ENCODE data around the gene GRID1. TPM values are rescaled to one million over a fixed set of nuclear protein-coding genes. Genes with fewer than 3 reads are reported as not detected.

Gene GRID1
- total RNA-seq, 4 donors from 2014 or later: 0.88 to 7.3 (median 4.1) TPM

DNA sequence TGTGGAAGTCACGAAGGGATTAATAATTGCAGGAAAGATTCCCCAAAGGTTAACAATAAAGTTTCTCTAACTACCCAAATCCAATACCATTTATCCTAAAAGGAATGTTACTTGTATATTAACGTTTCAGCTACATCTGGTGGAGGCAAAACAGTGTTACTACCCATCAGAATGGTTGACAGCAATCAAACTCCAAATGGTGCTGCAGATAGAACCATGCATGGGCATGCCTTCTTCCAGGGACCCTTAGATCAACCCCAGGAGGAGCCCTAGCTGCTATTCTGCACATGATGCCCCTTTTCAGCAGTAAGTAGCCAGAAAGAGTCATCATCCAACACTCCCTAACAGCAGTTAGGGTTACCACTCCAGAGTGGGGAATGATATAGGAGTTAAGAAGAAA, 336.3 kb downstream of the GRID1 start:
- Histone ChIP-seq H3K27ac (no peak overlapping the region), H3K27me3 (no peaks in the 10 kb centered on the region), H3K36me3 (no peaks in the 10 kb centered on the region), H3K4me3 (no peak overlapping the region), H3K4me1 (no peaks in the 10 kb centered on the region), H3K9me3 (no peaks in the 10 kb centered on the region)
- intact Hi-C loops (cut with DNase I; ENCODE audit: low total_unique reads): no loop called here
- no peak for DNase-seq
- TF ChIP-seq POLR2A (IDR thresholded peaks at IDR 0.05) (no peak), CTCF (IDR thresholded peaks at IDR 0.05) (no peak)

DNA sequence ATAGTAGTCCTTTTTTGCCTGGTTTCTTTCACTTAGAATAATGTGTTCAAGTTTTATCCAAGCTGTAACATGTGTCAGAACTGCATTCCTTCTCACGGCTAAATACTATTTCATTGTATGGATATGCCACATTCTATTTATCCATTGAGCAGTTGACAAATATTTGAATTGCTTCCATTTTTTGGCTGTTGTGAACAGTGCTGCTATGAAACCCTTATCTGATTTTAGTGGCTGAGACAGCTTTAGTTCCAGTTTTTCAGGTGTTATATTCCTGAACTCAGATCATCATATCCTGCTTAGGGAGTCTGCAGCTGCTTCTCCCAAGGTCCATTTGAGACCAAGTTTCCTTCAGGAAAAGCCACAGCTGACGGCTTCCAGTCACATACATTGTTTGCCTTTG, 339.2 kb downstream of the GRID1 start:
- H3K27me3 ChIP-seq: no peaks in the 10 kb centered on the region
- intact Hi-C loops (cut with DNase I; ENCODE audit: low total_unique reads): no loop called here
- H3K4me3 ChIP-seq: no peak overlapping the region
- no peak overlapping the region for H3K27ac ChIP-seq
- no peak for TF ChIP-seq POLR2A (IDR thresholded peaks at IDR 0.05)
- no peak for TF ChIP-seq CTCF (IDR thresholded peaks at IDR 0.05)
- no peaks in the 10 kb centered on the region for H3K36me3 ChIP-seq
- DNase-seq: no peak
- no peaks in the 10 kb centered on the region for H3K4me1 ChIP-seq
- H3K9me3 ChIP-seq: no peaks in the 10 kb centered on the region

DNA sequence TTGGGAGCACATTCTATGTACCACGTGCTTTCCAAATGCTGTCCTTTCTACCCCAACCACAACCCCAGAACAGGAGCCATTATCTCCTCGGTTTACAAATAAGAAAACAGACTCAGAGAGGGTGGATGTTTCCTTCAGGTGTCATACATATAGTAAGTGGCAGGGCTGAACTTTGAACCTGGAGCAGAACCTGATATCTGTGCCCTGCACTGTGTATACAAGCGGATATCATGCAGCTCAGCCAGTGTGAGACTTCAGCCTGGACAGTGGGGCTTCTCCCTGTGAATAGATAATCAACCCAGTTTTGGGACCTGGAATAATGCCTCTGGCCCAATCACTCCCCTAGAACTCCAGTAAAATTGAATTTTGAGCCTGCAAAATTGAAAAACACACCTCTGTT, 341.1 kb downstream of the GRID1 start:
- Histone ChIP-seq H3K27me3 (no peaks in the 10 kb centered on the region), H3K36me3 (no peaks in the 10 kb centered on the region), H3K4me3 (no peak overlapping the region), H3K27ac (no peak overlapping the region), H3K9me3 (no peaks in the 10 kb centered on the region), H3K4me1 (no peaks in the 10 kb centered on the region)
- no peak for TF ChIP-seq CTCF (IDR thresholded peaks at IDR 0.05)
- no peak for TF ChIP-seq POLR2A (IDR thresholded peaks at IDR 0.05)
- intact Hi-C loops (cut with DNase I; ENCODE audit: low total_unique reads): no loop called here
- DNase-seq: no peak

DNA sequence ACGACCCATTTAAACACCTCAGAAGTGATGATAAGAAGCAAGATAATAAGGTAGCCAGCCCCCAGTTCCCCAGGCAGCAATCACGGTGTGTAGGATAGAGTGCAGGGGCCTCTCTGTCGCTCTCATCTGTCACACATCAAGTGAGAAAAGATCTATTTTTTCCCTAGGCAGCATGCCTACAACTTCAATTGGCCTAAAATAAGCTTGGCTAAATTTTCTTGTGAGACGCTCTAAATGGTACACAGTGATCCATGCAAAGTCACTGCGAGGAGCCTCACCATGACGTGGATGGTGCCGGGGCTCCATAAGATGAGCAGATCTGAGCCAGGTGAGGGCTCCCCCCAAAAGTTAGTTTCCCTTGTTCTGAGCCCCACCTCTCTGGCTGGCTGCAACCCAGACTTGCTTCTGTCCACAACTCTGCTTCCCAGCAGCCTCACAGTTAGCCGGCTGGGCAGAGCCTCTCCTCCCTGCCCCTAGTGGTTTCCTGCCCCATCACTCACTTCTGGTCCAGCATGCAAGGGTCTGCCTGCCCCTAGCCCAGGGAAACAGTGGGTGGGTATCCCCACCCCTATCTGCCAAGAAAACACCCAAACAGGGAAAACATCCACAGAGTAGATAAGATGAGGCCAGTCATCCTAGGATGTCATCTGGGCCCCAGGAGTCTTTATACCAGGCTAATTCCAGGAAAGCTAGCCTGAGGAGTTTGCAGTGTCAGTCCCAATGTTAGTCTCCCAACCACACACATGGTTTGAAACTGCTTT, 342.1 kb downstream of the GRID1 start:
- Histone ChIP-seq H3K4me1 (no peaks in the 10 kb centered on the region), H3K36me3 (no peaks in the 10 kb centered on the region), H3K9me3 (no peaks in the 10 kb centered on the region), H3K27ac (no peak overlapping the region), H3K27me3 (no peaks in the 10 kb centered on the region), H3K4me3 (no peak overlapping the region)
- no peak for DNase-seq
- intact Hi-C loops (cut with DNase I; ENCODE audit: low total_unique reads): no loop called here
- no peak for TF ChIP-seq CTCF (IDR thresholded peaks at IDR 0.05)
- TF ChIP-seq POLR2A (IDR thresholded peaks at IDR 0.05): no peak

GRCh38 chr10:86023931-86024280, 342.7 kb downstream of the GRID1 start:
- H3K36me3 ChIP-seq: no peaks in the 10 kb centered on the region
- TF ChIP-seq POLR2A (IDR thresholded peaks at IDR 0.05): no peak

DNA sequence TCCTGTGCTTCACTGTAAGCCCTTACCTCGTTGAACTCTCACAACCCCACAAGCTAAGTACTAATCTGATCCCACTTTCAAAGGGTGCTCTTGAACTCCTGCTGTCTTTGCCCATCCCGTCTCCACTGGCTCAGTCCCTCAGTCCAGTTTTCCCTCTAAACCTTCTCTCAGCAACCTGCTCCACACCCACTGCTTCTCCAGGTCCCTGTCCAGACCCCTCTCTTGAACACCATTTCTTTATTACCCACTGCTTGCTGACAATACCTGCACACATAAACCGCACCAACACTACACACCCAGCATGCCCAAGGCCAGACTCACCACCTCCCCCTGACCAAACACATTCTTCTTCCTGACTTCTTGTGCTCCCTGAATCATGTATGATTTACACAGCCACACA, 343.3 kb downstream of the GRID1 start:
- Histone ChIP-seq H3K27me3 (no peaks in the 10 kb centered on the region), H3K27ac (no peak overlapping the region), H3K36me3 (no peaks in the 10 kb centered on the region), H3K4me3 (no peak overlapping the region), H3K4me1 (no peaks in the 10 kb centered on the region), H3K9me3 (no peaks in the 10 kb centered on the region)
- intact Hi-C loops (cut with DNase I; ENCODE audit: low total_unique reads): no loop called here
- no peak for DNase-seq
- TF ChIP-seq CTCF (IDR thresholded peaks at IDR 0.05) (no peak), POLR2A (IDR thresholded peaks at IDR 0.05) (no peak)

More at GRCh38 chr10:86023931-86024280, 342.7 kb downstream of the GRID1 start:
- no peak overlapping the region for H3K27ac ChIP-seq
- no peak for DNase-seq
- intact Hi-C loops (cut with DNase I; ENCODE audit: low total_unique reads): no loop called here
- no peak overlapping the region for H3K4me3 ChIP-seq
- H3K9me3 ChIP-seq: no peaks in the 10 kb centered on the region
- no peaks in the 10 kb centered on the region for H3K27me3 ChIP-seq
- H3K4me1 ChIP-seq: no peaks in the 10 kb centered on the region
